Activated CD8-positive, alpha-beta T cell treated with anti-CD3 and anti-CD28 coated beads for 36 hours (primary cell): ENCODE results near the gene PPP1R16B. TPM values are rescaled to one million over a fixed set of nuclear protein-coding genes. Genes with fewer than 3 reads are reported as not detected.
"Not testable (repeated sequence)": the region's sequence is repeated elsewhere in the genome, so short reads cannot be mapped to it uniquely, and the experiment has no call there.

Source experiments
- ATAC-seq: fragments of 200-7000 bp; cut with Tn5 transposase; one replicate; pipeline ENCODE4 v1.10.0; 2021; ENCODE audit warnings: mild to moderate bottlenecking, moderate library complexity
- CTCF ChIA-PET: fragments of 350-600 bp; sonication (Branson Sonifier 250); formaldehyde crosslinking; loops from one replicate; lab custom pipeline; 2021; ENCODE audit warnings: antibody characterized with exemption; lab: Charles Lee
- POLR2A ChIA-PET: fragments of 350-600 bp; sonication (Branson Sonifier 250); formaldehyde crosslinking; loops from one replicate; lab custom pipeline; 2021; ENCODE audit warnings: antibody characterized with exemption; lab: Charles Lee
- DNase-seq: peaks from one replicate; pipeline ENCODE4 v3.0.0-alpha.2; 2020
- H3K27ac Mint-ChIP-seq: one replicate; pipeline ENCODE4 v1.8.0; 2021; ENCODE audit warnings: mild to moderate bottlenecking, mixed read lengths
- H3K27me3 Mint-ChIP-seq: one replicate; pipeline ENCODE4 v1.8.0; 2021; ENCODE audit warnings: mixed read lengths
- H3K36me3 Mint-ChIP-seq: one replicate; pipeline ENCODE4 v1.8.0; 2021; ENCODE audit warnings: low read depth, mixed read lengths
- H3K4me1 Mint-ChIP-seq: one replicate; pipeline ENCODE4 v1.8.0; 2021; ENCODE audit warnings: low read depth, mixed read lengths
- H3K4me3 Mint-ChIP-seq: one replicate; pipeline ENCODE4 v1.8.0; 2021; ENCODE audit warnings: mild to moderate bottlenecking, moderate library complexity, mixed read lengths
- H3K9me3 Mint-ChIP-seq: one replicate; pipeline ENCODE4 v1.8.0; 2021; ENCODE audit warnings: mixed read lengths
- CTCF ChIP-seq: fragments of 200-600 bp; IDR thresholded peaks from one replicate; pipeline ENCODE4 v1.8.0; 2022; ENCODE audit warnings: antibody characterized with exemption, mild to moderate bottlenecking
- intact Hi-C: fragments of 100-400 bp; cut with micrococcal nuclease; formaldehyde crosslinking; loops from one replicate; pipeline ENCODE4 v1.10.0; 2022
- total RNA-seq, 2 experiments: library from RNA; stranded (reverse); gene quantifications; one replicate each; pipeline ENCODE4 v1.2.3, GENCODE V29; 2021

The PPP1R16B gene
- total RNA-seq, 2 experiments from 2014 or later, result 74.9 to 81.4 TPM

- Mint-ChIP-seq H3K27me3 (no peaks in the 10 kb centered on the region), H3K36me3 (no peaks in the 10 kb centered on the region), H3K27ac (no peak overlapping the region), H3K4me1 (peaks cover 17% of the 10 kb centered on the region), H3K4me3 (no peak overlapping the region), H3K9me3 (no peaks in the 10 kb centered on the region)
- CTCF ChIA-PET, result interaction anchor here (0.6 to 2.9 kb wide), 28 partner anchors 8 to 259 kb away, joined by 3 to 16 read pairs (median 4); partner anchors contain the start of gene PPP1R16B
- ATAC-seq (no peak), DNase-seq (no peak)
- POLR2A ChIA-PET, result interaction anchor here (1.6 kb wide), 1 partner anchor 17 kb away, joined by 3 read pairs; no protein-coding TSS in a partner anchor
- TF ChIP-seq CTCF, result no peak
- intact Hi-C loops, result no loop called here
Observed at GRCh38 chr20:38789503-38790199, 15.8 kb upstream of the PPP1R16B start.

- Mint-ChIP-seq H3K27ac (no peak overlapping the region), H3K9me3 (no peaks in the 10 kb centered on the region), H3K4me3 (no peak overlapping the region), H3K36me3 (no peaks in the 10 kb centered on the region), H3K27me3 (no peaks in the 10 kb centered on the region), H3K4me1 (peaks cover 17% of the 10 kb centered on the region)
- peak; percentile 65 for DNase-seq
- peak; percentile 74 for ATAC-seq
- TF ChIP-seq CTCF, result peak; percentile 72
- ChIA-PET CTCF (interaction anchor here (0.6 to 2.9 kb wide), 33 partner anchors 9 to 259 kb away, joined by 3 to 16 read pairs (median 4); partner anchors contain the start of gene PPP1R16B), POLR2A (interaction anchor here (1.6 kb wide), 1 partner anchor 16 kb away, joined by 3 read pairs; no protein-coding TSS in a partner anchor)
- intact Hi-C loops, result no loop called here
Observed at GRCh38 chr20:38790200-38791053, 15.1 kb upstream of the PPP1R16B start.

GRCh38 chr20:38791291-38791690, 14.2 kb upstream of the PPP1R16B start:
- Mint-ChIP-seq H3K27ac (no peak overlapping the region), H3K36me3 (no peaks in the 10 kb centered on the region), H3K4me1 (peaks cover 17% of the 10 kb centered on the region), H3K4me3 (no peak overlapping the region), H3K9me3 (no peaks in the 10 kb centered on the region), H3K27me3 (no peaks in the 10 kb centered on the region)
- intact Hi-C loops, result no loop called here
- peak; percentile 54 for ATAC-seq
- DNase-seq, result no peak
- CTCF ChIA-PET, result interaction anchor here (0.6 to 2.9 kb wide), 17 partner anchors 8 to 104 kb away, joined by 3 to 16 read pairs (median 4); partner anchors contain the start of gene PPP1R16B
- POLR2A ChIA-PET, result interaction anchor here (1.6 kb wide), 1 partner anchor 16 kb away, joined by 3 read pairs; no protein-coding TSS in a partner anchor
- TF ChIP-seq CTCF, result no peak

- H3K36me3 Mint-ChIP-seq, result no peaks in the 10 kb centered on the region
- ChIA-PET POLR2A (no interaction called here), CTCF (interaction anchor here (0.9 to 2.9 kb wide), 6 partner anchors 13 to 103 kb away, joined by 3 to 15 read pairs (median 4); partner anchors contain the start of gene PPP1R16B)
- no peak for ATAC-seq
- peaks cover 17% of the 10 kb centered on the region for H3K4me1 Mint-ChIP-seq
- intact Hi-C loops, result no loop called here
- no peaks in the 10 kb centered on the region for H3K9me3 Mint-ChIP-seq
- no peak overlapping the region for H3K4me3 Mint-ChIP-seq
- DNase-seq, result no peak
- TF ChIP-seq CTCF, result no peak
- H3K27me3 Mint-ChIP-seq, result no peaks in the 10 kb centered on the region
- no peak overlapping the region for H3K27ac Mint-ChIP-seq
Observed at GRCh38 chr20:38791940-38792339, 13.6 kb upstream of the PPP1R16B start.

- H3K27me3 Mint-ChIP-seq, H3K36me3 Mint-ChIP-seq, DNase-seq, ATAC-seq, POLR2A ChIA-PET, H3K9me3 Mint-ChIP-seq, H3K4me3 Mint-ChIP-seq, intact Hi-C loops, H3K27ac Mint-ChIP-seq: not testable (repeated sequence)
- peaks cover 23% of the 10 kb centered on the region for H3K4me1 Mint-ChIP-seq
- CTCF ChIA-PET, result interaction anchor here (1.1 to 1.8 kb wide), 2 partner anchors 11 to 99 kb away, joined by 3 to 6 read pairs; partner anchors contain the start of gene PPP1R16B
Observed at GRCh38 chr20:38794057-38794456, 11.4 kb upstream of the PPP1R16B start.
